ENCODE data around the gene PGBD2. TPM values are rescaled to one million over a fixed set of nuclear protein-coding genes. Genes with fewer than 3 reads are reported as not detected.
A peak's percentile ranks its signal among the peaks of the same experiment; 100 is the strongest.

PGBD2 gene
- total and polyA plus RNA-seq, 2 of the 13 experiments (the other 11 are each of a cell fraction or from before 2014, with no cell fraction given), result 6.0 to 7.4 TPM

GRCh38 chr1:248906009-248906752 is at the start of gene PGBD2 (continued):
- TF ChIP-seq ZNF503 (CRISPR knock-in tag; IDR thresholded peaks at IDR 0.05) (peak; percentile 70; the same call in 1 of the 2 replicates), ZNF124 (CRISPR knock-in tag; IDR thresholded peaks at IDR 0.05) (no peak; the same call in 1 of the 2 replicates), ZNF274 (CRISPR knock-in tag; IDR thresholded peaks at IDR 0.05) (peak; percentile 94), ZNF816 (CRISPR knock-in tag; IDR thresholded peaks at IDR 0.05; ENCODE audit: borderline replicate concordance) (peak; percentile 76; the same call in 1 of the 2 replicates), PCBP1 (IDR thresholded peaks at IDR 0.05; ENCODE audit: borderline replicate concordance, low read depth, low read length) (no peak), ZKSCAN1 (IDR thresholded peaks at IDR 0.05; ENCODE audit: low read length) (no peak), THAP7 (CRISPR knock-in tag; IDR thresholded peaks at IDR 0.05) (0 out of 2 replicates have a peak, but pooled peaks have one; percentile 26), ZBTB43 (CRISPR knock-in tag; conservative IDR thresholded peaks at IDR 0.05) (peak; percentile 53; the same call in 1 of the 2 replicates), MTF1 (CRISPR knock-in tag; IDR thresholded peaks at IDR 0.05) (0 out of 2 replicates have a peak, but pooled peaks have one; percentile 34), ARID5B (CRISPR knock-in tag; IDR thresholded peaks at IDR 0.05) (peak; percentile 65; the same call in 1 of the 2 replicates), ZNF224 (CRISPR knock-in tag; IDR thresholded peaks at IDR 0.05) (peak; percentile 79; the same call in 1 of the 2 replicates), DZIP1 (CRISPR knock-in tag; IDR thresholded peaks at IDR 0.05) (peak; percentile 84; the same call in 1 of the 2 replicates)
- TF ChIP-seq, protein P1, sequence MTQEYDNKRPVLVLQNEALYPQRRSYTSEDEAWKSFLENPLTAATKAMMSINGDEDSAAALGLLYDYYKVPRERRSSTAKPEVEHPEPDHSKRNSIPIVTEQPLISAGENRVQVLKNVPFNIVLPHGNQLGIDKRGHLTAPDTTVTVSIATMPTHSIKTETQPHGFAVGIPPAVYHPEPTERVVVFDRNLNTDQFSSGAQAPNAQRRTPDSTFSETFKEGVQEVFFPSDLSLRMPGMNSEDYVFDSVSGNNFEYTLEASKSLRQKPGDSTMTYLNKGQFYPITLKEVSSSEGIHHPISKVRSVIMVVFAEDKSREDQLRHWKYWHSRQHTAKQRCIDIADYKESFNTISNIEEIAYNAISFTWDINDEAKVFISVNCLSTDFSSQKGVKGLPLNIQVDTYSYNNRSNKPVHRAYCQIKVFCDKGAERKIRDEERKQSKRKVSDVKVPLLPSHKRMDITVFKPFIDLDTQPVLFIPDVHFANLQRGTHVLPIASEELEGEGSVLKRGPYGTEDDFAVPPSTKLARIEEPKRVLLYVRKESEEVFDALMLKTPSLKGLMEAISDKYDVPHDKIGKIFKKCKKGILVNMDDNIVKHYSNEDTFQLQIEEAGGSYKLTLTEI (CRISPR knock-in tag; conservative IDR thresholded peaks at IDR 0.05), result no peak

Data from HepG2 (cell line).